GM12892 (cell line): ENCODE data around the gene PARD3.

Source experiments
- POLR2A ChIP-seq: IDR thresholded peaks from 2 replicates; pipeline ENCODE4 v1.6.1; 2011; ENCODE audit warnings: low read depth, low read length, control low read depth
- POLR2AphosphoS5 ChIP-seq: IDR thresholded peaks from 2 replicates; pipeline ENCODE4 v1.6.1; 2011; ENCODE audit warnings: low read depth, low read length, control low read depth
- TAF1 ChIP-seq: IDR thresholded peaks from 2 replicates; pipeline ENCODE4 v1.6.1; 2011; ENCODE audit warnings: low read depth, mild to moderate bottlenecking, control low read depth, low read length, borderline replicate concordance

DNA sequence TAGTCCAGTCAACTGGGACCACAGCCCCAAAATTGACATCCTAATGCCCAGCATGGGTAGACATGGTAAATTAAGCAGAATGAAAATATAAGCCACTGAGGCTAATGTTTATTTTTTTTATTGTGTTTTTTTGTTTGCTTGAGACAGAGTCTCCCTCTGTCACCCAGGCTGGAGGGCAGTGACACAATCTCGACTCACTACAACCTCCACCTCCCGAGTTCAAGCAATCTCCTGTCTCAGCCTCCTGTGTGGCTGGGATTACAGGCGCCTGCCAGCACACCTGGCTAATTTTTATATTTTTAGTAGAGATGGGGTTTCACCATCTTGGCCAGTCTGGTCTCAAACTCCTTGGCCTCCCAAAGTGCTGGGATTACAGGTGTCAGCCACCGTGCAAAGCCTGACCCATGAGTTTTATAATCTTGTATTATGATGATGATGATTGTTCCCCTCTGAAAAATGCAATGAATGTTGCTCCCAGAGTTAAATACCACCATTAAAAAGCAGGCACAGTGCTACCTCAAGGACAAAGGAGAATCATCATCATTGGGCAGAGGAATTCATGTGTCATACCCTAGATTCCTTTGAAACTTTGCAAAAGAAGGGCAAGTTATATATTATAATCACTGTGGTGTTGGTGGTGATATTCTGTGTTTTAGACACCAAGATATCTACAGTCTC, 228.0 kb downstream of the PARD3 start:
- TF ChIP-seq TAF1 (no peak), POLR2A (no peak), POLR2AphosphoS5 (no peak)
